GM12865 (cell line): Measurements from ENCODE around the gene GNB1L.

Source experiments
- DNase-seq: peaks from one replicate; pipeline ENCODE4 v3.0.0; 2010; ENCODE audit warnings: low read depth
- H3K4me3 ChIP-seq: 2 replicates; pipeline ENCODE4 v1.5.1; 2011; ENCODE audit warnings: mild to moderate bottlenecking, low read depth, low read length, control low read depth
- CTCF ChIP-seq: IDR thresholded peaks from 2 replicates; pipeline ENCODE4 v1.5.1; 2011; ENCODE audit warnings: low read length, control low read depth, low read depth, inconsistent platforms; ENCODE audit not compliant: insufficient read depth; ENCODE audit errors: missing control alignments

GNB1L gene

GRCh38 chr22:19808873-19809478 lies 45.7 kb downstream of the GNB1L start:
- TF ChIP-seq CTCF, result no peak
- H3K4me3 ChIP-seq, result no peak overlapping the region

GRCh38 chr22:19807914-19808872 lies 46.5 kb downstream of the GNB1L start:
- H3K4me3 ChIP-seq, result no peak overlapping the region
- no peak for TF ChIP-seq CTCF
- no peak for DNase-seq

More at GRCh38 chr22:19808873-19809478, 45.7 kb downstream of the GNB1L start:
- DNase-seq, result no peak

- TF ChIP-seq CTCF, result no peak
- H3K4me3 ChIP-seq, result no peak overlapping the region
- DNase-seq, result no peak
These were observed 47.3 kb downstream of the GNB1L start for GRCh38 chr22:19807161-19807913.

- H3K4me3 ChIP-seq, result no peak overlapping the region
- TF ChIP-seq CTCF, result no peak
- DNase-seq, result no peak
These were observed 48.2 kb downstream of the GNB1L start for GRCh38 chr22:19806213-19807160.

GRCh38 chr22:19805821-19806212 lies 48.9 kb downstream of the GNB1L start:
- no peak for DNase-seq
- TF ChIP-seq CTCF, result no peak
- H3K4me3 ChIP-seq, result no peak overlapping the region

GRCh38 chr22:19803736-19804267 lies 50.9 kb downstream of the GNB1L start:
- H3K4me3 ChIP-seq, result no peak overlapping the region

More at GRCh38 chr22:19803736-19804267, 50.9 kb downstream of the GNB1L start:
- DNase-seq, result no peak
- no peak for TF ChIP-seq CTCF
